Skin of body (tissue), 2 donors: ENCODE measurements around the gene IL15. TPM values are rescaled to one million over a fixed set of nuclear protein-coding genes. Genes with fewer than 3 reads are reported as not detected.
"Not testable (repeated sequence)": the region's sequence is repeated elsewhere in the genome, so short reads cannot be mapped to it uniquely, and the experiment has no call there.

Experiments
- DNase-seq: peaks from one replicate; lab custom pipeline; 2025; lab: John Stamatoyannopoulos, UW
- total RNA-seq: library from RNA; depleted of rRNA; stranded (reverse); fragments of >200 nt; gene quantifications from one replicate; pipeline ENCODE4 v1.2.3, GENCODE V29; 2014

The IL15 gene
- total RNA-seq, 1 donor from 2014 or later: 3.8 TPM

DNA sequence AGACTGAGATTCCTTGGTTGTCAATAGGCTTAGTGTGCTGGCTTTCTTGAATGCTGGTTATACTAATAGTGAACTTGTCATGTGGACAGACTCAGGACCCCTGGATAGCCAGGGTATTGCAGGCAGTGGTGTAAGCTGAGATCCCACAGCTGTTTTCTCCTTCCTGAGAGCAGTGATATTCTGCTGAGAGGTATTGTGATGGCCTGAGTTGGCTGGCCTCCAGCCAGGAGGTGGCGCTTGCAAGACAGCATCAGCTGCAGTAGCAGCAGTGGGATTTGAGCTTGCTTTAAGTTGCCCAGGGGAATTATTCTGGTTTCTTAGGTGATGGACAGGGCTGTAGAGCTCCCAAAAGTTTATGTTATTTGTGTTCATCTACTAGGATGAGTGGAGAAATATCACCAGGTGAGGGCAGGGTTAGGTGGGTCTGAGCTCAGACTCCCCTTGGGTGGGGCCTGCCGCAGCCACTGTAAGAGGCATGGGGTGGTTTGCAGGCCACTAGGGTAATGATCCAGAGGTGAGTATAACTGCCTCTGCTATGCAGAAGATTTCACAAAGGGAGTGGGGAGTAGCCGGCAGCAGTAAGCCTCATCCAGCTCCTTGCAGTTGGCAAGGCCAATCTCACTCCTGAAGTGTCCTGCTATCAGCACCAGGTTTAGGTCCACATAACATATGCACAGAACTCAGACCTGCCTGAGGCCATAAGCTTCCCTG lies 66.2 kb downstream of the IL15 start:
- no peak for DNase-seq

DNA sequence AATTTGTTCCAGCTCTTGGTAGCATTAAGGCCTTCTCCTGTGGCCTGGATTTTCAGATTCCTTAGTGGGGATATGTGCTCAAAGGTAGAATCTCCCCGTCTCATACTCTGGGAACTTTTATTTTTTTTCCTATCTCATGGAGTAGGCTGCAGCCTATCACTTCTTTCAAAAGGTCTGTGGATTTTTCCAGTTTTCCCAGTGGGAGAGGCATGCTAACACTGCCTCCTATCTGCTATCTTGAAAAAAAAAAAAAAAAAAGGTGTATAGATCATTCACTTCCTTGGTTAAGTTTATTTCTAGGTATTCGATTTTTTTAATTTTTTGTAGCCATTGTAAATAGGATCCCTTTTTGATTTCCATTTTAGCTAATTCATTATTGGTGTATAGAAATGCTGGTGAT lies 67.1 kb downstream of the IL15 start:
- DNase-seq: no peak

DNA sequence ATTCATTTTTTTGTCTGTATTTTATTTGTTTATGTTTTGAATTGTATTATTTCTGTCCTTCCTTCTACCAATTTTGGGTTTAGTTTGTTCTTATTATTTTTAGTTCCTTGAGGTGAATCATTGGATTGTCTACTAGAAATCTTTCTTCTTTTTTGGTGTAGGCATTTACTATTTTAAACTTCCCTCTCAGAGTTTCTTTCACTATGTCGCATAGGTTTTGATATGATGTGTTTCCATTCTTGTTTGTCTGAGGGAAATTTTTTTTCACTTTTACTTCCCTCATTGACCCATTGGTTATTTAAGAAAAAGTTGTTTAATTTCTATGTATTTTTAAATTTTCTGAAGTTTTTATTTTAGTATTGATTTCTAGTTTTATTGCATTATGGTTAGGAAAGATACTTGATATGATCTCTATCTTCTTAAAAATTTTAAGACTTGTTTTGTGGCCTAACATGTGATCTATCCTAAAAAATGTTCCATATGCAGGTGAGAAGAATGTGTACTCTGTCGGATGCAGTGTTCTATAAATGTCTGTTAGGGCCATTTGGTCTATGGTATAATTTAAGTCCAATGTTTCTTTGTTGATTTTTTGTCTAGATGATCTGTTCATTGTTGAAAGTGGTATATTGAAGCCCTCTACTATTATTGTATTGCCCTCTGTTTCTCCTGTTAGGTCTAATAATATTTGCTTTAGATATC lies 68.8 kb downstream of the IL15 start:
- DNase-seq: no peak

DNA sequence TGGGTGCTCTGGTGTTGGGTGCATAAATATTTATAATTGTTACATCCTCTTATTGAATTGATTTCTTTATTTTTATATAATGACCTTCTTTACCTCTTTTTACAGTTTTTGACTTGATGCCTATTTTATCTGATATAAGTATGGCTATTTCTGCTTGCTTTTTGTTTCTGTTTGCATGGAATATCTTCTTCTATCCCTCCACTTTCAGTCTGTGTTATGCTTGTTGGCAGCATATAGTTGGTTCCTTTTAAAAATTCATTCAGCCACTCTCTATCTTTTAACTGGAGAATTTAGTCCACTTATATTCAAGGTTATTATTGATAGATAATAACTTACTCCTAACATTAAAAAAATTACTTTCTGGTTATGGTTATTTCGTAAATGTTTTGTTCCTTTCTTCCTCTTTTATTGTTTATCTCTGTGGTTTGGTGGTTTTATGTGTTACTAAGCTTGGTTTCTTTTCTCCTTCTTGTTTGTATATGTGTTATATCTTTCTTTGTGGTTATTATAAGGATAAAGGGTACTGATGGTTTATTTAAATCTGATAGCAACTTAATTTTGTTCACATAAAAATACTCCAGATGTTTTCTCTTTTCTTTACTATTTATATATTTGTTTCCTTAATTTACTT lies 69.5 kb downstream of the IL15 start:
- no peak for DNase-seq

DNA sequence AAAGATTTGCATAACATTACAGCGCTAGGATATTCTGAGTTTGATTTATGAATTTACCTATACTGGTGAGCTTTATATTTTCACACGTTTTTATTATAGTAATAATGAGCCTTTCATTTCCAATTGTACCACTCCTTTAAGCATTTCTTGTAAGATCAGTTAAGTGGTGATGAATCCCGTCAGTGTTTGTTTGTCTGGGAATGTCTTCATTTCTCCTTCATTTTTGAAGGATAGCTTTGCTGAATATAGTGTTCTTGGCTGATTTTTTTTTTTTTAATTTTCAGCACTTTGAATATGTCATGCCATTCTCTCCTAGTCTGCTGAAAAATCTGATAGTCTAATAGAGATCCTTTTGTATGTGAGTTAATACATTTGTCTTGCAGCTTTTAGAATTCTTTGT lies 70.1 kb downstream of the IL15 start:
- DNase-seq: no peak

DNA sequence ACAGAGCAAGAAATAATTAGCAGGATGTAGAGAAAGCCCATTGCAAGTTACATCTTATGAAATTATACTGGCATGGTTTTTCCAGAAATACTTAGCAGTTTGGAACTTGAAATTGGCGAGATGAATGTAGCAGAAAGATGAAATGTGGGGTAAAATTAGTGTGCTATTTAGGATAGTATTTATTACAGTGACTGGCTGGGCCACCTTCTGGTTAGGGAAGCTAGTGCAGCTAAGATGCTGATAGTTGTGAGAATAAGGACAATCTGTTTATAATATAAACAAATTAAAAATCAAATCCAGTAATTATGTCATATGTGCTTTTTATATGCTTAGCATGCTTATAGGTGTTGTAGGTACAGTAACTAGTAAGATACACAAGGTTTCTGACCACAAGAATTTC lies 74.8 kb downstream of the IL15 start:
- DNase-seq: peak; percentile 0

DNA sequence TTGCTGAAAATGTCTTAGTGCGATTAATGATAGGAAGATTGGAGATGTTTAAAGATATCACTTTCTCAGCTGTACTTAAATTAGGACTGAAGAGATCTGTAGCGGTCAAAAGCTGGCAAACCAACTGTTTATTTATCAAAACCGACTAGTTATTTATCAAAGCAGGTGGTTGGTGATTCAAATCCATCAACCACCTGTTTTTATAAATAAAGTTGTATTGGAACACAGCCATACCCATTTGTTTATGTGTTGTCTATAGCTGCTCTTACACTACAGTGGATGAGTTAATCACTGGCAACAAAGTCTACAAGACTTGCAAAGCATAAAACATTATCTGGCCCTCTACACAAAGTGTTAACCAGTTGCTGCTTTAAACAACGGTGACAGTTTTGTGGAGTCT lies 76.8 kb downstream of the IL15 start:
- no peak for DNase-seq

DNA sequence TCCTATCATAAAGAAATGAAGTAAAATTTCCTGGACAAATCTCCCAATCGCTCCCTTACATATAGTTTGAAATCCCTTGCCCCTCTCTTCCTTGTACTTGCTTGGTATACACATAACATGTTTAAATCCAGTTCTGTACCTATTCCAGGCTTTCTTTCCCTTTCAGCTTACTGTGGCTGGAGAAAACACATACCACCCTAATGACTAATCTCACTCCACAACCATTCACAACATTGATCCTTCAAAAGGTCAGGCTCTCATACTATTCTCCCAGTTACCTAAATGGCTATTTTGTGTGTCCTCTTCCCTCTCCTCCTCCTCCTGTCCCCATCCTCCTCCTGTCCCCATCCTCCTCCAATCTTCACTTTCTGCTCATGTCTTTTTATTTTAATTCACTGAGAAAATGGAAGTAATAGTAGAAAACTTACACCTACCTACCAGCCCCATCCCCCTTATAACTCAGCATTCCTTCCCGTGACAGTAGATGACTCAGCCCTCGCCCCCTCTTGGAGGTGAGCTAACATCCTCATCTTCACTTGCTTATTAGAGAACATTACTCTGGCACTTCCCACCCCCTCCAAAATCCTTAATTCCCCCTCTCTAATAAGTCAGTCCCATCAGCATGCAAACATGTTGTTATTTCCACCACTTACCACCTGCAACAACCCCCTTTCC lies 77.5 kb downstream of the IL15 start:
- DNase-seq: no peak

DNA sequence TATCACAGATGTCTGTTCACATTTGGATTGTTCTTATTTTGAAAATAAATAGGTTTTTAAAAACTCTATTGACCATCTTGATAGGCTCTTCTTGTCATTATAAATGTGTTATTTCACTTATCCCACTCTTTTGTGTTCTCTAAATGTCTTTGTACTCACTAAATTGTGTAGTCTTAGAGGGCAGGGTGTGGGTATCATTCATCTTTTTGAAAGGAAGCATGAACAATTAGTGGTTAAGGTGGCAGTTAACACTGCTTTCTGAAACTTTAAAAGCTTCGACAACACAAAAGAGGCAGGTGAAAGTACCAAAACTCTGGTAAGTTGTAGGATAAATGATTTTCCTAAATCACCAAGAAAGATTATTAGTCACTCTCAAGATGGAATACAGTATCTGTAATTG lies 83.2 kb downstream of the IL15 start:
- no peak for DNase-seq

DNA sequence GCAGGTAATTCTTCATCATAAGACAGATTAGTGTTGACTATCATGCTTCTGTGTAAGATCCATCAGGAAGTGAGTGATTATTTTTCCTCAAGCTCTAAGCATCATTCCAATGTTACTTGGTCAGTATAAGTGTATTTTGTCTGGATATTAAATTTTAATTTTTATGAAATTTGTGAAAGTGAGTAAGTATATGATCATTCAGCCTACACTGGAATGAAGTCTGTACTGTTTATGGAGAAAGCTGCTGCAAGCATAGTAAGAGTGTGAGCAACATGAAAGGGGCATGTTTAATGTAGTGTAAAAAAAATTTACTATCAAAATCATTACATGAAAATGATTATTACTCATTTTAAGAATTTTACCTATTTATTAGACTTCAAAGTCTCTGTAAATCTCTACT lies 84.8 kb downstream of the IL15 start:
- DNase-seq: no peak

DNA sequence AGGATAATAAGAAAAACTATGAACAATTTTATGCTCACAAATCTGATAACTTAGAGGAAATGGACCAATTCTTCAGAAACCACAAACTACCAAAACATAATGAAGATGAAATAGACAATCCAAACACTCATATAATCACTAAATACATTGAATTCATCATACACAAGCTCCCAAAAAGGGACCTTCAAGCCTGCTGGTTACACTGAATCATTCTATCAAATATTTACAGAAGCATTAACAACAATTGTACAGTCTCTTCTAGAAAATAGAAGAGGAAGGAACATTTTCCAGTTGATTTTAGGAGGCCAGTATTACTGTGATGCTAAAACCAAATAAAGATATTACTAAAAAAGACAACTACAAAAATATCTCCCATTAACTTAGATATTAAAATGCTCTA lies 88.3 kb downstream of the IL15 start:
- DNase-seq: no peak

DNA sequence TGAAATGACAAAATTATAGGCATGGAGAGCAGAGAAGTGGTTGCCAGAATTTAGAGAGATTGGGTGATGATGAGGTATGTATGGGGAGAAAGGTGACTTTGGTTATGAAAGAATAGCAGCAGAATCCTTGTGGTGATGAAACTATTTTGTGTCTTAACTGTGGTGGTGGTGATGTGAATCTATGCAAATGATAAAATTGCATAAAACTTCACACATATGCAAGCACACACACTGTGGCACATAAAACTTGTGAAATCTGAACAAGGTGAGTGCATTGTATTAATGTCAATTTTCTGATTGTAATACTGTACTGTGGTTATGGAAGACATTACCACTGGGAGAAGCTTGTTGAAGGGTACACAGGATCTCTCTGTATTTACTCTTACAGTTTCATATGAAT lies 91.0 kb downstream of the IL15 start:
- no peak for DNase-seq

DNA sequence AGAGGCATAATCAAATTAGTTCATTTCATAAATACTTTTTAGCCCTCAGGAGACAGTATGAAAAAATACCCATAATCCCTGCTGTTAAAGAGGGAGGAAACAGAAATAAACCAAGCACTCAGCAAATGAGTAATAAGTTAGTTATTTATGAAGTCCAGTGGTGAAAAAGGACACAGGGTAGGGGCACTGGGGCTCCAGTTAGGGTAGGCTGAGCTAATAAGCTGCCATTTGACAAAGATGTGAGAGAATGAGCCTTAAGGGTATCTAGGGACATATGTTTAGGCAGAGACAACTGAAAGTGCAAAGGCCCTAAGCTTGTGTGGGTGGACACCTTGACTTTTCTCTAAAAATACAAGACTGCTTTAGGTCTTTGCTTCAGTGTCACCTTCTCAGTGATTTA lies 94.4 kb downstream of the IL15 start:
- no peak for DNase-seq

DNA sequence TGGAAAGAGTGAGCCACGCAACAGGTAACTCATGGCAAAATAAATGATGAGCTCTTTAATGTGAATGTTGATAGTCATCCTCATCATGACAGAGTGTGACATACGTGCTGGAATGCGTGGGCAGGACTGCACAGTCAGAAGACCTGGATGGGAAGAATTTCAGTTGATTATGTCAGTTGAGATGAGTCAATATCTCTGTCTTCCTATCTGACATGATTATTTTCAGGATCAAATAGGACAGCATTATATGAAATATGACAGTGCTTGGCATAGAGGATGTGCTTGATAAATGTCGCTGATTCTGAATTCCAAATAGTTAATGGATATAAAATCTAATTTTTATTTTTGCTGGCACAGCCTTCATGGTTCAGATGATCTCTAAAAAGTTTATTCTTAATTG lies 95.1 kb downstream of the IL15 start:
- DNase-seq: no peak

DNA sequence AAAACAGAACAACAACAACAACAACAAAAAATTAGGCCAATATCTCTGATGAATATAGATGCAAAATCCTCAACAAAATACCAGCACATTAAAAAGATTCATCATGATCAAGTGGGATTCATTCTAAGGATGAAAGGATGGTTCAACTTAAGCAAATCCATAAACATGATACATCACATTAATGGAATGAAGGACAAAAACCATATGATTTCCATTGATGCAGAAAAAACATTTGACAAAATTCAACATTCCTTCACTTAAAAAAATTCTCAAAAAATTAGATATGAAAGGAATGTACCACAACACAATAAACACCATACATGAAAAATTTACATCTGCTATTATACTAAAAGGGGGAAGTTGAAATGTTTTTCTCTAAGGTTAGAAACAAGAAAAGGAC lies 103.3 kb downstream of the IL15 start:
- DNase-seq: no peak

DNA sequence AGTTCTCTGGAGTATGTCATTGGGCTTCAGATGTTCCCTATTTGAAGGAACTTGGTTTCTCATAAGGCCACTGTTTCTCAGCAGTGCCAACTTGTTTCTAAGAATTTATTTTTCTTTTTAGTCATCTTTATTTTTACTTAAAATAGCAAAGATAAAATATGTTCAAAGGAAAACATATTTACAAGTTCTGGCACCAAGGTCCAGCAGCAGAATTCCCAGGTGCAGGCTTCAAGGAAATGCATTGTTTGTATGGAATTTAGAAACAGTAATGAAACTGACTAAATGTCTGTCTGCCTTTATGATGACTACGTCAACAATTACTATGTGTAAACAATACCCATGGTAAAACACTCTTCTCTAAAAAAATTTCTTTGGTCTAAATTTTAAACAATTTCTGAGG lies 109.6 kb downstream of the IL15 start:
- no peak for DNase-seq

DNA sequence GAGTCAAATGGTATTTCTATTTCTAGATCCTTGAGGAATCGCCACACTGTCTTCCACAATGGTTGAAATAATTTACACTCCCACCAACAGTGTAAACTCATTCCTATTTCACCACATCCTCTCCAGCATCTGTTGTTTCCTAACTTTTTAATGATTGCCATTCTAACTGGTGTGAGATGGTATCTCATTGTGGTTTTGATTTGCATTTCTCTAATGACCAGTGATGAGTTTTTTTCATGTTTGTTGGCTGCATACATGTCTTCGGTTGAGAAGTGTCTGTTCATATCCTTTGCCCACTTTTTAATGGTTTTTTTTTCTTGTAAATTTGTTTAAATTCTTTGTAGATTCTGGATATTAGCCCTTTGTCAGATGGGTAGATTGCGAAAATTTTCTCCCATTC lies 115.4 kb downstream of the IL15 start:
- not testable (repeated sequence) for DNase-seq

DNA sequence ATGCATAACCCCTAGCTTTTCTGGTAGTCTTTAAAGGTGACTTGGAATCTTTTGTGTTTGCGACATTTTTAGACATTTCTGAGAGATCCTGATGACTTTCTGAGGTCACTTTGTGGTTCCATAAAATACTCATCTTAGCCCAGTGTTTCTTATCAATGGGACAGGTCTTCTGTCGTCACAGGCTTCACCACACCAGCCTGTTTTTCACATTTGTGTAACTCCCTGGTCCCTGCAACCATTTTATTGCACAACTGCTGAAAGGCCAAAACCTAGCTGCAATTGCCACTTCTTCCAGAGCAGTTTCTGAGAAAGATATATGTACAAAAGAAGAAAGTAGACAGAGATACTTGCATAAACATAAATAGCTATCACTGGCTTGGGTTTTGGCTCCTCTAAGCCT lies 120.9 kb downstream of the IL15 start:
- no peak for DNase-seq

DNA sequence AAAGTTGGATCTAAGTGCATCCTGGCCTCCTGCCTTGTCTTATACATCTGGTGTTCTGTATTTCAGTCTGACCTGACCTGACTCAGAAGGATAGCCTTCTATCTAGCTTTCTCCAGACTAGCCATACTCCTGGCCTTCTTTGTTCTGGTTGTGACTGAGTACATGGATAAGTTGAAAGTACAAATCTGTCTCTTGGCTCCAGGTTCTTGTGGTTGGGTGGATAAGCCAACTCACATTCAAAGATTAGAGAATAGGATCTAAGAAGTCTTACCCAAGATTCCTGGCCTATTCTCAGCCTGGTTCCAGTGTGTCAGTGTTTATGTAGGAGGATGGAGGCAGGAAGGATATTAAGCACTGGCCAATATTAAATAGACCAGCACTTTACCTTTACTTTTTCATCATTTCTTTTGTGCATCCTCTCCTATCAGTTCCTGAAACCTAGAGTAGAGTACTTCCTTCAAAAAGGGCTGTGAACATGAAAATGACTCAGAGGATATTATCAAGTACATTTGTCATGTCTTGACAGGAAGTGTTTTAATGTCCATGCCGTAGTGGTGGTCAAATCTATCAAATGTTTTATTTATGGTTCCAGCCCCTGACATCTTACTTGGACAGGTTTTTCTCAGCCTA lies 123.5 kb downstream of the IL15 start:
- DNase-seq: no peak

DNA sequence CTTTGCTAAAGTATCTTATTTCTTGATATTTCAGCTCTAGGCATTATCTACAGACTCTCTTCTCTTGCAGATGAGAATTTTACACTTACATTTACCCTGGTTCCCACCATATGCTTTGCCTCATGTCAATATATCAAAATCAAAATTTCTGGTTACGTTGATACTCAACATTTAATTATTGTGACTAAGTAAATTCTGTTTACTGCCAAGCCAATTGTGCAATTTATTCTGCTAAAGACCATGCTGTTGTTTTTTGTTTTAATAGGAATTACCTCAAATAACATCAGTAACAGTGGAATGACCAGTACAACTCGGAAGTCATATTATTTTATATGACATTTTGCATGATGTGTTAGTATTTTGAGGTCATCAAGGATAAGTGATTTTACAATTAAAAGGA lies 125.5 kb downstream of the IL15 start:
- no peak for DNase-seq

DNA sequence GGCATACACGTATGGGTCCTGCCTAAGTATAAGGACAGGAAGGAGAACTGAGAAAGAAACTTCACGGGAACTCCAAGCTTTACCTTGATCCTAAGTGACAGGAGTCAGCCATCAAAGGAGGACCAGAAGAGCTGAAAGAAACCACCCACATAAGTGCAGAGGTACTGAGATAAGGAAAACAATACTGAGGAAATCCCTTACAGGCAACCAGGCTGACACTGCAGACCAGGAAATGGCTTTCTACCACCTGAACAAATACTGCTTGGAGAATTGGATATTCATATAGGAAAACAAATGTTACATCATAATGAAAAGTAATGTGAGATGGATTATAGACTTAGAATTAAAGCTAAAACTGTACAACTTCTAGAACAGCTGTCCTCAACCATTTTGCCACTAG lies 127.0 kb downstream of the IL15 start:
- DNase-seq: no peak

DNA sequence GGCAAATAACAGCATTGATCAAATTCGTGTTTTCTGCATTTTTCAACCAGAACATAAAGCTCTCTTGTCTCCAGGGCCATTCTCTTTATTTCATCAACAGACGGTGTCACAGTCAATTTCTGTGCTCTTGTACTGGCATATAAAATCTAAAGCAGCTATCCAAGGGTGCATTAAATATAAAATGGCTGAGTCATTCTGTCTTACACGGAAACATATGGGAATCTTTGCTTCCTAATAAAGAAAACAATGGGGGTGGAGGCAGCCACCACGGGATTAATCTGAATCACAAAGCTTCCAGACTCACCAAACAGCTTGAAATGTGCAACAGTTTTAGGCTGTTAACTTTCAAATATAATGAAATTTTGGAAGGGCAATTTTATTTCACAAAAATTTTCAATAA lies 132.6 kb downstream of the IL15 start:
- DNase-seq: peak; percentile 38
